Left lobe of liver (tissue), 2 donors: ENCODE data around the gene KRTAP5-10. TPM values are rescaled to one million over a fixed set of nuclear protein-coding genes. Genes with fewer than 3 reads are reported as not detected.
"Not testable (repeated sequence)": the region's sequence is repeated elsewhere in the genome, so short reads cannot be mapped to it uniquely, and the experiment has no call there.

Source experiments
- ATAC-seq: fragments of 200-7000 bp; cut with Tn5 transposase; one replicate; pipeline ENCODE4 v1.9.1; 2020; ENCODE audit warnings: mild to moderate bottlenecking, moderate library complexity
- DNase-seq: peaks from one replicate; pipeline ENCODE4 v3.0.0-alpha.2; 2020; ENCODE audit warnings: low spot score
- total RNA-seq: library from RNA; stranded (reverse); gene quantifications from one replicate; pipeline ENCODE4 v1.2.1, GENCODE V29; 2021
- donor health status: DM: no; HTN: no; CAD: no; lungs with moderate emphysema.
- donor health status: DM: no; HTN: yes; CAD: no.

Gene KRTAP5-10
- total RNA-seq, 1 donor from 2014 or later = 0.15 TPM

GRCh38 chr11:71542382-71542781, 23.0 kb upstream of the KRTAP5-10 start:
- DNase-seq = no peak
- ATAC-seq = no peak

GRCh38 chr11:71542879-71543777, 22.2 kb upstream of the KRTAP5-10 start:
- ATAC-seq (no peak), DNase-seq (no peak)

GRCh38 chr11:71543866-71544265, 21.5 kb upstream of the KRTAP5-10 start:
- no peak for DNase-seq
- no peak for ATAC-seq

- no peak for DNase-seq
- no peak for ATAC-seq
Observed at GRCh38 chr11:71544525-71545214, 20.7 kb upstream of the KRTAP5-10 start.

GRCh38 chr11:71545405-71545966, 19.9 kb upstream of the KRTAP5-10 start:
- ATAC-seq (no peak), DNase-seq (no peak)

GRCh38 chr11:71548120-71548519, 17.2 kb upstream of the KRTAP5-10 start, which contains the start of gene KRTAP5-9:
Gene KRTAP5-9 (plus strand): TSS chr11:71548420. CDS start chr11:71548658, 238 bp downstream.
- no peak for DNase-seq
- ATAC-seq = no peak

GRCh38 chr11:71548716-71549151, 16.6 kb upstream of the KRTAP5-10 start:
- ATAC-seq = no peak

GRCh38 chr11:71551711-71552110, 13.7 kb upstream of the KRTAP5-10 start:
- DNase-seq = no peak
- no peak for ATAC-seq

More at GRCh38 chr11:71548716-71549151, 16.6 kb upstream of the KRTAP5-10 start:
- DNase-seq = no peak

GRCh38 chr11:71554996-71555395, 10.4 kb upstream of the KRTAP5-10 start:
- DNase-seq = no peak
- no peak for ATAC-seq

- ATAC-seq = no peak
- no peak for DNase-seq
Observed at GRCh38 chr11:71555508-71555907, 9.9 kb upstream of the KRTAP5-10 start.

- DNase-seq (no peak), ATAC-seq (no peak)
Observed at GRCh38 chr11:71556018-71556417, 9.3 kb upstream of the KRTAP5-10 start.

GRCh38 chr11:71557257-71557656, 8.1 kb upstream of the KRTAP5-10 start:
- no peak for DNase-seq
- no peak for ATAC-seq

- DNase-seq = no peak
- ATAC-seq = no peak
Observed at GRCh38 chr11:71558996-71559395, 6.4 kb upstream of the KRTAP5-10 start.

GRCh38 chr11:71562120-71562519, 3.2 kb upstream of the KRTAP5-10 start:
- ATAC-seq = no peak
- no peak for DNase-seq

GRCh38 chr11:71563406-71563805, 2.0 kb upstream of the KRTAP5-10 start:
- DNase-seq = peak; percentile 52
- ATAC-seq = peak; percentile 94

GRCh38 chr11:71564430-71564829, 933 bp upstream of the KRTAP5-10 start:
- DNase-seq (no peak), ATAC-seq (peak; percentile 26)

GRCh38 chr11:71566081-71566620, 788 bp downstream of the KRTAP5-10 start:
- no peak for DNase-seq
- no peak for ATAC-seq

GRCh38 chr11:71566626-71567599, 1.6 kb downstream of the KRTAP5-10 start:
- DNase-seq, ATAC-seq: not testable (repeated sequence)

- DNase-seq, ATAC-seq: not testable (repeated sequence)
Observed at GRCh38 chr11:71567633-71568032, 2.3 kb downstream of the KRTAP5-10 start.
